H9 (cell line): ENCODE results near the gene RPL15. TPM values are rescaled to one million over a fixed set of nuclear protein-coding genes. Genes with fewer than 3 reads are reported as not detected.
A peak's percentile ranks its signal among the peaks of the same experiment; 100 is the strongest.

ENCODE experiments used
- DNase-seq: peaks from one replicate; pipeline ENCODE4 v3.0.0-alpha.2; 2017
- H2AFZ ChIP-seq: one replicate; pipeline ENCODE4 v1.6.1; 2013; ENCODE audit warnings: mild to moderate bottlenecking, low read length, control low read depth, moderate library complexity
- H2AK5ac ChIP-seq: 2 replicates; pipeline ENCODE4 v1.6.1; 2013; ENCODE audit warnings: low read length, control low read depth, mixed read lengths; ENCODE audit not compliant: insufficient read length
- H2BK120ac ChIP-seq: one replicate; pipeline ENCODE4 v1.6.1; 2013; ENCODE audit warnings: low read depth, mild to moderate bottlenecking, low read length, control low read depth, inconsistent platforms; ENCODE audit not compliant: poor library complexity, severe bottlenecking
- H2BK12ac ChIP-seq: 2 replicates; pipeline ENCODE4 v1.6.1; 2013; ENCODE audit warnings: low read length, control low read depth, mixed read lengths, low read depth; ENCODE audit not compliant: insufficient read length
- H2BK15ac ChIP-seq: 2 replicates; pipeline ENCODE4 v1.6.1; 2013; ENCODE audit warnings: low read depth, low read length, control low read depth
- H2BK20ac ChIP-seq: one replicate; pipeline ENCODE4 v1.6.1; 2013; ENCODE audit warnings: low read depth, mild to moderate bottlenecking, low read length, control low read depth, inconsistent platforms; ENCODE audit not compliant: poor library complexity, severe bottlenecking
- H2BK5ac ChIP-seq: 2 replicates; pipeline ENCODE4 v1.6.1; 2013; ENCODE audit warnings: low read length, control low read depth, mixed read lengths; ENCODE audit not compliant: insufficient read length
- H3K14ac ChIP-seq: 2 replicates; pipeline ENCODE4 v1.6.1; 2013; ENCODE audit warnings: low read length, control low read depth; ENCODE audit not compliant: insufficient read depth
- H3K18ac ChIP-seq: 2 replicates; pipeline ENCODE4 v1.6.1; 2013; ENCODE audit warnings: low read depth, mild to moderate bottlenecking, mixed read lengths, low read length, control low read depth; ENCODE audit not compliant: insufficient read length
- H3K23ac ChIP-seq: 2 replicates; pipeline ENCODE4 v1.6.1; 2013; ENCODE audit warnings: low read length, control low read depth, mixed read lengths, low read depth; ENCODE audit not compliant: insufficient read length
- H3K23me2 ChIP-seq: 2 replicates; pipeline ENCODE4 v1.6.1; 2013; ENCODE audit warnings: low read depth, mild to moderate bottlenecking, mixed read lengths, low read length, control low read depth; ENCODE audit not compliant: insufficient read length, poor library complexity, severe bottlenecking
- H3K27ac ChIP-seq: 2 replicates; pipeline ENCODE4 v1.5.1; 2013; ENCODE audit warnings: low read length, control low read depth, mixed read lengths, low read depth; ENCODE audit not compliant: insufficient read length
- H3K27me3 ChIP-seq: 2 replicates; pipeline ENCODE4 v1.6.1; 2013; ENCODE audit warnings: low read length, control low read depth, inconsistent platforms; ENCODE audit not compliant: insufficient read depth
- H3K4ac ChIP-seq: 2 replicates; pipeline ENCODE4 v1.6.1; 2013; ENCODE audit warnings: low read depth, mild to moderate bottlenecking, control low read depth, inconsistent platforms, low read length, moderate library complexity
- H3K4me1 ChIP-seq: 2 replicates; pipeline ENCODE4 v1.6.1; 2013; ENCODE audit warnings: low read length, control low read depth, inconsistent platforms; ENCODE audit not compliant: insufficient read depth
- H3K4me2 ChIP-seq: 2 replicates; pipeline ENCODE4 v1.6.1; 2013; ENCODE audit warnings: low read length, control low read depth, mixed read lengths; ENCODE audit not compliant: insufficient read length, insufficient read depth
- H3K56ac ChIP-seq: 2 replicates; pipeline ENCODE4 v1.6.1; 2013; ENCODE audit warnings: low read depth, mild to moderate bottlenecking, mixed read lengths, low read length, control low read depth; ENCODE audit not compliant: insufficient read length
- H3K79me1 ChIP-seq: 2 replicates; pipeline ENCODE4 v1.6.1; 2013; ENCODE audit warnings: low read depth, mild to moderate bottlenecking, moderate library complexity, low read length, control low read depth, inconsistent platforms; ENCODE audit not compliant: insufficient read depth, poor library complexity, severe bottlenecking
- H3K79me2 ChIP-seq: 2 replicates; pipeline ENCODE4 v1.6.1; 2013; ENCODE audit warnings: low read length, control low read depth, inconsistent platforms; ENCODE audit not compliant: insufficient read depth
- H3K9ac ChIP-seq: 2 replicates; pipeline ENCODE4 v1.6.1; 2013; ENCODE audit warnings: low read length, control low read depth, mixed read lengths; ENCODE audit not compliant: insufficient read length; ENCODE audit errors: extremely low read depth
- H3K9me3 ChIP-seq: one replicate; pipeline ENCODE4 v1.6.1; 2013; ENCODE audit warnings: low read depth, low read length, inconsistent platforms; ENCODE audit not compliant: control insufficient read depth
- H3T11ph ChIP-seq: one replicate; pipeline ENCODE4 v1.6.1; 2013; ENCODE audit warnings: mild to moderate bottlenecking, low read length, control low read depth, inconsistent platforms
- H4K20me1 ChIP-seq: one replicate; pipeline ENCODE4 v1.6.1; 2013; ENCODE audit not compliant: control insufficient read depth, insufficient read length, insufficient read depth
- H4K5ac ChIP-seq: 2 replicates; pipeline ENCODE4 v1.6.1; 2013; ENCODE audit warnings: low read depth, mild to moderate bottlenecking, mixed read lengths, low read length, control low read depth; ENCODE audit not compliant: insufficient read length
- H4K8ac ChIP-seq: replicated peaks from 2 replicates; pipeline ENCODE4 v1.6.1; 2013; ENCODE audit warnings: low read length, control low read depth, mixed read lengths, low read depth; ENCODE audit not compliant: insufficient read length
- H4K91ac ChIP-seq: 2 replicates; pipeline ENCODE4 v1.6.1; 2013; ENCODE audit warnings: low read depth, mild to moderate bottlenecking, moderate library complexity, mixed read lengths, low read length, control low read depth; ENCODE audit not compliant: insufficient read length
- H3K27ac Mint-ChIP-seq, 3 experiments: 2 replicates in 2 of 3; 3 replicates in 1 of 3; pipeline ENCODE4 v1.8.0; 2020 to 2021; ENCODE audit warnings: mixed read lengths in 3 of 3, mild to moderate bottlenecking in 1 of 3, moderate library complexity in 1 of 3
- H3K27me3 Mint-ChIP-seq: 2 replicates; pipeline ENCODE4 v1.8.0; 2021; ENCODE audit warnings: low read depth, mild to moderate bottlenecking, moderate library complexity, mixed read lengths
- H3K36me3 Mint-ChIP-seq, 3 experiments: 2 replicates in 2 of 3; 3 replicates in 1 of 3; pipeline ENCODE4 v1.8.0; 2020 to 2021; ENCODE audit warnings: low read depth in 3 of 3, mixed read lengths in 3 of 3; ENCODE audit not compliant: insufficient read depth in 1 of 3
- H3K4me1 Mint-ChIP-seq, 2 experiments: 2 replicates each; pipeline ENCODE4 v1.8.0; 2020; ENCODE audit warnings: mixed read lengths in 2 of 2
- H3K4me3 Mint-ChIP-seq, 2 experiments: 2 replicates in 1 of 2; 3 replicates in 1 of 2; pipeline ENCODE4 v1.8.0; 2020 to 2021; ENCODE audit warnings: mild to moderate bottlenecking in 2 of 2, mixed read lengths in 2 of 2, moderate library complexity in 1 of 2
- H3K9me3 Mint-ChIP-seq, 2 experiments: 2 replicates in 1 of 2; 3 replicates in 1 of 2; pipeline ENCODE4 v1.8.0; 2020; ENCODE audit warnings: mild to moderate bottlenecking in 2 of 2, mixed read lengths in 2 of 2, moderate library complexity in 1 of 2
- CTCF ChIP-seq: fragments of 200-600 bp; sonication (generic); conservative IDR thresholded peaks from 3 replicates; pipeline ENCODE4 v1.8.0; 2021; ENCODE audit warnings: antibody characterized with exemption, mild to moderate bottlenecking
- WGBS: extraction: QIAGEN DNeasy Blood & Tissue Kit; methylation state at CpG from one replicate; pipeline ENCODE4 v1.1.7; 2013; ENCODE audit warnings: missing lambda C conversion rate, low lambda C conversion rate, mixed read lengths; ENCODE audit not compliant: insufficient read length; ENCODE audit errors: extremely low coverage; 5-methylcytosine and 5-hydroxymethylcytosine counted together
- total RNA-seq: library from RNA; stranded (reverse); gene quantifications from 2 replicates; pipeline ENCODE4 v1.2.1, GENCODE V29; 2021

The RPL15 gene
- total RNA-seq, 1 experiment from 2014 or later, result 2,794 TPM

- no peak overlapping the region for H2BK120ac ChIP-seq
- no peak overlapping the region for H2BK15ac ChIP-seq
- H3K23ac ChIP-seq, result no peak overlapping the region
- no peak overlapping the region for H2AK5ac ChIP-seq
- no peaks in the 10 kb centered on the region; the same call in 1 of the 2 replicates for H3K4me1 ChIP-seq
- Mint-ChIP-seq H3K4me1 (peaks cover 14% of the 10 kb centered on the region in 2 experiments), H3K27ac (no peak overlapping the region), H3K4me3 (no peak overlapping the region), H3K36me3 (peaks cover 4 to 17% (median 6%) of the 10 kb centered on the region in 3 experiments; a peak in 4 of 7 replicates), H3K9me3 (no peaks in the 10 kb centered on the region), H3K27me3 (no peaks in the 10 kb centered on the region)
- no peak overlapping the region for H2AFZ ChIP-seq
- no peak overlapping the region for H3K4me2 ChIP-seq
- no peak overlapping the region for H3K56ac ChIP-seq
- no peak overlapping the region for H3K14ac ChIP-seq
- no peak overlapping the region for H4K8ac ChIP-seq
- H3K4ac ChIP-seq, result no peak overlapping the region
- H3K23me2 ChIP-seq, result no peaks in the 10 kb centered on the region
- no peaks in the 10 kb centered on the region for H3K9me3 ChIP-seq
- H4K5ac ChIP-seq, result no peak overlapping the region
- H2BK5ac ChIP-seq, result no peak overlapping the region
- peak; percentile 89 for TF ChIP-seq CTCF
- no peak overlapping the region for H3K18ac ChIP-seq
- H2BK12ac ChIP-seq, result no peak overlapping the region
- no peak for DNase-seq
- H3K79me1 ChIP-seq, result no peaks in the 10 kb centered on the region
- H2BK20ac ChIP-seq, result no peak overlapping the region
- no peak overlapping the region for H3K9ac ChIP-seq
- H4K91ac ChIP-seq, result no peak overlapping the region
- H3K27ac ChIP-seq, result no peak overlapping the region
- no peak overlapping the region for H3T11ph ChIP-seq
- no peaks in the 10 kb centered on the region for H3K27me3 ChIP-seq
- WGBS, result no CpG with 5 or more reads among the region's 3 CpGs
- H4K20me1 ChIP-seq, result no peaks in the 10 kb centered on the region
- no peaks in the 10 kb centered on the region for H3K79me2 ChIP-seq
These were observed 28.2 kb upstream of the RPL15 start for GRCh38 chr3:23888617-23889228.
